ENCODE data around the gene ZDHHC3. TPM values are rescaled to one million over a fixed set of nuclear protein-coding genes. Genes with fewer than 3 reads are reported as not detected.

ZDHHC3 gene
- total and polyA plus RNA-seq, 5 donors from 2014 or later, result 36.8 to 55.8 (median 39.9) TPM

DNA sequence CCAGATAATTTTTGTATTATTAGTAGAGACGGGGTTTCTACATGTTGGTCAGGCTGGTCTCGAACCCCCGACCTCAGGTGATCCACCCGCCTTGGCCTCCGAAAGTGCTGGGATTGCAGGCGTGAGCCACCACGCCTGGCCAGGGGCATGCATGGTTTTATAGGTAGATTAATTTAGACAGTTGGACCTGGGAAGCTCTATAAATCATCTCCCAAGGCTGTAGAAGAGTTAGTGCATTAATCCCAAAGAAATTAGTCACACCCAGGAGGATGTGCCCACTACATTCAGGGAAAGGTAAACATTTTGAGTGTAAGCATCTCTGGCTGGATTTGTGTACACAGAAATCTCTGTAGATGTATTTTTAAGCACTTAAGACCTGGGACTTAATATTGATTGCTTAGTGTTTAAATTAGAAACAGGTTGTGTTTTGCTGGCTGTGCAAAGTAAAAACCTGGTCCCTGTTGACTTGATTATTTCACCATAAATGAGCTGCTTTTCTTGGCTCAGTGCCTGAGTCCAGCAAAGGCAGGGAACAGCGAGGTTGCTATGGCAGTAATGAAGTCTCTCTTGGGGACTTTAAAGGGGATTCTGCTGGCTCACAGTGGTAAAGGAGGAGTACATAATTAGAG, 19.3 kb upstream of the ZDHHC3 start:
- H3K27ac ChIP-seq (ENCODE audit: insufficient read depth, low read length, poor library complexity, severe bottlenecking), result no peak overlapping the region
- H3K9me3 ChIP-seq (ENCODE audit: control insufficient read depth in 2 of 2, low read length in 2 of 2), result no peaks in the 10 kb centered on the region
- no peaks in the 10 kb centered on the region for H3K4me1 ChIP-seq (ENCODE audit: control insufficient read depth, insufficient read depth, low read length, poor library complexity, severe bottlenecking)
- peak overlapping the region in 2 of 3 donors; percentile 74 to 83 for H3K27ac Mint-ChIP-seq
- peaks cover 8 to 38% (median 28%) of the 10 kb centered on the region in 4 donors for H3K4me1 Mint-ChIP-seq
- H3K4me3 ChIP-seq (ENCODE audit: low read depth, low read length), result no peak overlapping the region
- no peaks in the 10 kb centered on the region for H3K27me3 Mint-ChIP-seq
- no peaks in the 10 kb centered on the region for H3K9me3 Mint-ChIP-seq
- no peaks in the 10 kb centered on the region for H3K27me3 ChIP-seq (ENCODE audit: control insufficient read depth, insufficient read depth, low read length)
- H3K36me3 Mint-ChIP-seq, result peaks cover 18% of the 10 kb centered on the region
- no peak for ATAC-seq (ENCODE audit: low read depth in 2 of 2)
- peaks cover 57% of the 10 kb centered on the region for H3K36me3 ChIP-seq (ENCODE audit: control insufficient read depth, insufficient read depth, low read length)
- no peak for DNase-seq
- no peak overlapping the region for H3K4me3 Mint-ChIP-seq

DNA sequence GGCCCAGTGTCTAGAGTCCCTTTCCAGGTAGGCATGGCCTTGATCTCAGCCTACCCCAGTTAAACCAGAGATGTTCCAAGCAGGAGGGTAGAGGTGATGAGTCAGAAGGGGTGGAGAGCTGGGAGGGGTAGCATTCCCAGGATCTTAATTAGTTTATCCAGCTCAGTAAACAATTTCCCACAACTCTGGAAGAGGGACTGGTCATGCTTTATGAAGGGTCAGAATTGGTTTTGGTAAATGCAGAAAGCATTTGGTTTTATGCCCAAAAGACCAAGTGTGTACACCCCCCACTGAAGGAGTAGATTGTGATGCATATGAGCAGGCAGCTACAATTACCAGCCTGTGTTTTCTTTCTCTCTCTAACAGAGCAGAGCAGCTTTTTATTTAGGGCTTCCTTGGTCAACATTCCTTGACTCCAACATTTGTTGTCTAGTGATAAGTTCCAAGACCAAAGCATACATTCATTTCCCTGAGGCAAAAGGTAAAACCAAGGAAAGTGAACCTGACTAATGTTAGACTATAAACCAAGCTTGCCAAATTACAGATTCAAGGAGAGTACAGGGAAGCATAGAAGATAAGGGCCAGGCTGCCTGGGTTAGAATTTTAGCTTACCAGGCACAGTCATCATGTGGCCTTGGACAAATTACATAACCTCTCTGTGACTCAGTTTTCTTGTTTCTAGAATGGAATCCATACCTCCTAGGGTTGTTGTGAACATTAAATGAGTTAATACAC, 17.7 kb upstream of the ZDHHC3 start:
- H3K27ac ChIP-seq (ENCODE audit: insufficient read depth, low read length, poor library complexity, severe bottlenecking), result no peak overlapping the region
- ATAC-seq (ENCODE audit: low read depth in 2 of 2), result no peak

DNA sequence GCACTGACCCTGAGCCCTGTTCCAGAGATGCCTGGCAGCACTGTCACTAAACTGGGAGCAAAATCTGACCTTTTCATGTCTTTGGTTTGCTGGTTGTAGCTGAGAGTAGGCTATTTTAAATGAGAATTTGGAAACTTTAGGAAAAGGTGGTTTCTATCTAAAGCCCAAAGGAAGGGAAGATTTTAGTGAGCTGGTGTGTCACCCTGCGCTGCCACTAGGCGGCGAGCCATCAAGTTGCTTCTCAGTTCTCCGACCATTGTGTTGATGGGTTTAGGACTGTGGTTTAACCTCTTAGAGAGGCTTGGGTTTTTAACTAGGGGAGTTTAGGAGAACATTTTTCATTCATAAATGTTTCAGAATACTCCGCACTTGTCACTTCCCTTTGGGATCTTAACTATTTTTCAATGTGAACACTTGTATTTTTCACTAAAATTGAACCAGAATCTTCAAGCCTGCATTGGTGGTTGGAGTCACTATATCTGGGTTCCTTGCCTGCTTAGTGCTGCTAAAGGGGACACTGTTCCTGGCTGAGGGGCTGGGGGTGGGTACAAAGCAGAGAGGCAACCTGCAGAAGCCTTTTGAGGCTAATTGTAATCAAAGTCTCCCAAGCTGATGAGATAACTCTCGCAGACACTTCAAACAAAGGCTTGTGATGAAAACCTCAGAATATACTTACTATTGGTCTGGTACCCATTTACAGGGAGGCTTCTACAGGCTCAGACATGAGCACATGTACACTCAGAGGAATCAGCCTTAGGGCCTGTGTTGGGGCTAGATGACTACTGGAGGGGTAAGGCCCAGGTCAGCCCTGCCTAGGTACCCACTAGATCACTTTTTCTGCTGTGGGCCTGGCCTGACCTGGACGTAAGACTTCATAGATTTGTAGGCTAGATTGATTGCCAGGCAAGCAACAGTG, 16.8 kb upstream of the ZDHHC3 start:
- Histone ChIP-seq H3K27me3 (ENCODE audit: control insufficient read depth, insufficient read depth, low read length) (no peaks in the 10 kb centered on the region), H3K27ac (ENCODE audit: insufficient read depth, low read length, poor library complexity, severe bottlenecking) (no peak overlapping the region), H3K9me3 (ENCODE audit: control insufficient read depth in 2 of 2, low read length in 2 of 2) (no peaks in the 10 kb centered on the region), H3K4me3 (ENCODE audit: low read depth, low read length) (no peak overlapping the region), H3K36me3 (ENCODE audit: control insufficient read depth, insufficient read depth, low read length) (peaks cover 54% of the 10 kb centered on the region), H3K4me1 (ENCODE audit: control insufficient read depth, insufficient read depth, low read length, poor library complexity, severe bottlenecking) (no peaks in the 10 kb centered on the region)
- H3K27me3 Mint-ChIP-seq, result no peaks in the 10 kb centered on the region
- H3K27ac Mint-ChIP-seq, result peak overlapping the region in 2 of 3 donors; percentile 4 to 56
- H3K36me3 Mint-ChIP-seq, result peaks cover 17% of the 10 kb centered on the region
- DNase-seq, result peak in 1 of 3 donors; percentile 42
- H3K9me3 Mint-ChIP-seq, result no peaks in the 10 kb centered on the region
- no peak for ATAC-seq (ENCODE audit: low read depth in 2 of 2)
- H3K4me1 Mint-ChIP-seq, result peaks cover 15 to 54% (median 34%) of the 10 kb centered on the region in 4 donors
- no peak overlapping the region for H3K4me3 Mint-ChIP-seq

More for the DNA sequence above, 17.7 kb upstream of the ZDHHC3 start:
- Histone ChIP-seq H3K4me1 (ENCODE audit: control insufficient read depth, insufficient read depth, low read length, poor library complexity, severe bottlenecking) (no peaks in the 10 kb centered on the region), H3K4me3 (ENCODE audit: low read depth, low read length) (no peak overlapping the region), H3K27me3 (ENCODE audit: control insufficient read depth, insufficient read depth, low read length) (no peaks in the 10 kb centered on the region), H3K9me3 (ENCODE audit: control insufficient read depth in 2 of 2, low read length in 2 of 2) (no peaks in the 10 kb centered on the region), H3K36me3 (ENCODE audit: control insufficient read depth, insufficient read depth, low read length) (peaks cover 60% of the 10 kb centered on the region)
- Mint-ChIP-seq H3K4me3 (no peak overlapping the region), H3K27me3 (no peaks in the 10 kb centered on the region), H3K9me3 (no peaks in the 10 kb centered on the region), H3K4me1 (peaks cover 8 to 47% (median 28%) of the 10 kb centered on the region in 4 donors), H3K36me3 (peaks cover 17% of the 10 kb centered on the region), H3K27ac (peak overlapping the region; percentile 4 to 54 (median 38))
- no peak for DNase-seq

DNA sequence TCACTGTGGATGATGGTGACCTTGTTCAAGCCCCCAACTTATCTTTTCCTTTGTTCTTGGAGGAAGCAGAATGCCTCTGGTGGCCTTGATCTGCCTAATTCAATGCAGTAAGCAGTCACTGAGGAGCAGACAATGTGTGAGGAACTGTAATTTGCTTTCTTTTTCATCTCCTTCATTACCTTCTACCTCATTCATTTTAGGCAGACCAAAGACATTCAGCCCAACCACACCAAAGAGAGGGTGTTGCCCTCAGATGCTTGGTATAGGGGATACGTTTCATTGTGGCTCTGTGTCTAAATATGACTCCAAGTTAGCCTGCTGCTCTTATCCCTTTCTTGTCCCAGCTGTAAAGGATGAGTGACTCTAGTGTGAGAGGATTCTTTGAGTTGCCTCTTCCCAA, 15.4 kb upstream of the ZDHHC3 start:
- peak overlapping the region in 1 of 3 donors; percentile 2 for H3K27ac Mint-ChIP-seq
- H3K4me1 ChIP-seq (ENCODE audit: control insufficient read depth, insufficient read depth, low read length, poor library complexity, severe bottlenecking), result no peaks in the 10 kb centered on the region
- H3K4me1 Mint-ChIP-seq, result peaks cover 24 to 52% (median 38%) of the 10 kb centered on the region in 4 donors
- H3K4me3 Mint-ChIP-seq, result no peak overlapping the region
- ATAC-seq (ENCODE audit: low read depth in 2 of 2), result no peak
- no peaks in the 10 kb centered on the region for H3K27me3 ChIP-seq (ENCODE audit: control insufficient read depth, insufficient read depth, low read length)
- H3K9me3 Mint-ChIP-seq, result no peaks in the 10 kb centered on the region
- no peak overlapping the region for H3K4me3 ChIP-seq (ENCODE audit: low read depth, low read length)
- H3K27ac ChIP-seq (ENCODE audit: insufficient read depth, low read length, poor library complexity, severe bottlenecking), result no peak overlapping the region
- H3K27me3 Mint-ChIP-seq, result no peaks in the 10 kb centered on the region
- H3K36me3 Mint-ChIP-seq, result peaks cover 17% of the 10 kb centered on the region
- peak in 1 of 3 donors; percentile 50 for DNase-seq
- no peaks in the 10 kb centered on the region for H3K9me3 ChIP-seq (ENCODE audit: control insufficient read depth in 2 of 2, low read length in 2 of 2)
- peaks cover 40% of the 10 kb centered on the region for H3K36me3 ChIP-seq (ENCODE audit: control insufficient read depth, insufficient read depth, low read length)

DNA sequence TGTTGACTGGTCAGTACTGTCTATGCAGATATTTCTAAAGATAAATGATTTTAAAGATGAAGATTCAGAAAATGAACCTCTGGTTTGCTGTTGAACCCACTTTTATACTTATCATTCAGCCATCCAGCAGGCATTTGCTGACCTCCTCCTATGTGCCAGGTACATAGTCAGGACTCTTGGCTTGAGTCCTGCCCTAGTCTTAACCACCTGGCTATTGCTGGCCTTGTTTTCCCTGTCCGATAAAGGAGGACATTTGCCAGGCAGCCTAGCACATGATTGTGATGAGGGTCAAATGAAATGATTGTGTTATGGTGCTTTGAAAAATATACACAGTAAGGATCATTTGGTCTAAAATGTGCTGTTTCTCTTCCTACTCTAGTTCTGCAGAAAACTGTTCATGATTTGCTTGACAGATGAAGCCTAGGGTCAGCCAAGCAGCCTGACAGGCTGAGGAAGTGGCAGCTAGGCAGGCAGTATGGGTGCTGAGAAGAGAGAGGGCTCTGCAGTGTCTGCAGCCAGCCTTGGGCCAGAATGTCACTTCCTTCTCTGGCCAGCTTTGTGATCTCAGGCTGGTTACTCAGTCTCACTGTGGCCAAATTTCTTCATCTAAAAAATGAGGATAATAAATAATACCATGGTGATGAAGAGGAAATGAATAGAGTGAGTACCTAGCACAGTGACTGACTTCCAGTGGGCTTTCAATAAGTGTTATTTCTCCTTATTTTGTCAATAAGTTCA, 13.8 kb upstream of the ZDHHC3 start:
- Mint-ChIP-seq H3K4me1 (peaks cover 24 to 52% (median 41%) of the 10 kb centered on the region in 4 donors), H3K9me3 (no peaks in the 10 kb centered on the region), H3K36me3 (peaks cover 23% of the 10 kb centered on the region), H3K27me3 (no peaks in the 10 kb centered on the region), H3K27ac (peak overlapping the region in 1 of 3 donors; percentile 71), H3K4me3 (no peak overlapping the region)
- no peak for DNase-seq
- Histone ChIP-seq H3K9me3 (ENCODE audit: control insufficient read depth in 2 of 2, low read length in 2 of 2) (no peaks in the 10 kb centered on the region), H3K36me3 (ENCODE audit: control insufficient read depth, insufficient read depth, low read length) (peaks cover 26% of the 10 kb centered on the region), H3K27ac (ENCODE audit: insufficient read depth, low read length, poor library complexity, severe bottlenecking) (no peak overlapping the region), H3K4me3 (ENCODE audit: low read depth, low read length) (no peak overlapping the region), H3K4me1 (ENCODE audit: control insufficient read depth, insufficient read depth, low read length, poor library complexity, severe bottlenecking) (no peaks in the 10 kb centered on the region), H3K27me3 (ENCODE audit: control insufficient read depth, insufficient read depth, low read length) (no peaks in the 10 kb centered on the region)
- no peak for ATAC-seq (ENCODE audit: low read depth in 2 of 2)

DNA sequence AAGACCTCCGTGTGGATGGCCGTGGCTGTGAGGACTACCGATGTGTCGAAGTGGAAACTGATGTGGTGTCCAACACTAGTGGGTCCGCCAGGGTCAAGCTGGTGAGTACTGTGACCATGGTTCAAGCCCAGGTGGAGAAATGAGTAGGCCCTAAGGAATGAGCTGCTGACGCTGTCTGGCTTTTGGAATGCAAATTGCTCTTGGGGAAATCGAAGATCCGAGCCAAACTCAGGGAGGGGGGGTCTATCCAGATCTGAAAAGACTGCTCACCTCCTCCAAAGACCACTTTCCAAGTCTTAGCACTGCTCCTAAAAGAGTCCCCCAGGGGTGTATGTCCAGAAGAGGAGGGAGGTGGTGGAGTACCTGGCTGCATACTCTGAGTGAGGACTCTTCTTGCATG, 13.2 kb upstream of the ZDHHC3 start:
- H3K9me3 ChIP-seq (ENCODE audit: control insufficient read depth in 2 of 2, low read length in 2 of 2), result no peaks in the 10 kb centered on the region
- H3K27me3 Mint-ChIP-seq, result no peaks in the 10 kb centered on the region
- H3K27me3 ChIP-seq (ENCODE audit: control insufficient read depth, insufficient read depth, low read length), result no peaks in the 10 kb centered on the region
- peak overlapping the region in 1 of 3 donors; percentile 71 for H3K27ac Mint-ChIP-seq
- no peaks in the 10 kb centered on the region for H3K4me1 ChIP-seq (ENCODE audit: control insufficient read depth, insufficient read depth, low read length, poor library complexity, severe bottlenecking)
- H3K4me1 Mint-ChIP-seq, result peaks cover 24 to 54% (median 41%) of the 10 kb centered on the region in 4 donors
- H3K27ac ChIP-seq (ENCODE audit: insufficient read depth, low read length, poor library complexity, severe bottlenecking), result no peak overlapping the region
- H3K9me3 Mint-ChIP-seq, result no peaks in the 10 kb centered on the region
- no peak overlapping the region for H3K4me3 Mint-ChIP-seq
- peaks cover 26% of the 10 kb centered on the region for H3K36me3 ChIP-seq (ENCODE audit: control insufficient read depth, insufficient read depth, low read length)
- no peak overlapping the region for H3K4me3 ChIP-seq (ENCODE audit: low read depth, low read length)
- peaks cover 23% of the 10 kb centered on the region for H3K36me3 Mint-ChIP-seq
- no peak for ATAC-seq (ENCODE audit: low read depth in 2 of 2)
- DNase-seq, result no peak

DNA sequence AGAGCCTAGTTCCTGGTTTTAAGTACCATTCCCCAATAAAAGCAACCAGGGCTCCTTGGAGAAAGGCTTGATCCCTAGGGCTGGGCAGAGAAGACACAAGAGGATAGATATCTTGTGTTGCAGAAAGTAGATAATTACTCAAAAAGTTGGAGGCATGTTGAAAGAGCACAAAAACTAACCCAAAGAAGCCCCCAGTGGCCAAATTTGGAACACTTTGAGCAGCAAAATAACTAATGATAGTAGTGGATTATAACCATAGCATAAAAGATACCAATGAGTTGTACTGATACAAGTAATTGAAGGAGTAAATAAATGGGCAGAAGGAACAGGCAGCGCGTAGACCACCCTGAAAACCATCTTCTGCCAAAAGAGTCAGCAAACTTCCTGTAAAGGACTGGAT, 12.1 kb upstream of the ZDHHC3 start:
- peaks cover 16% of the 10 kb centered on the region for H3K36me3 Mint-ChIP-seq
- peak in 1 of 3 donors; percentile 29 for DNase-seq
- peak overlapping the region in 2 of 3 donors; percentile 3 to 20 for H3K27ac Mint-ChIP-seq

More for the DNA sequence above, 12.1 kb upstream of the ZDHHC3 start:
- ATAC-seq (ENCODE audit: low read depth in 2 of 2), result no peak
- Histone ChIP-seq H3K27ac (ENCODE audit: insufficient read depth, low read length, poor library complexity, severe bottlenecking) (no peak overlapping the region), H3K27me3 (ENCODE audit: control insufficient read depth, insufficient read depth, low read length) (no peaks in the 10 kb centered on the region), H3K4me1 (ENCODE audit: control insufficient read depth, insufficient read depth, low read length, poor library complexity, severe bottlenecking) (peaks cover 3% of the 10 kb centered on the region), H3K9me3 (ENCODE audit: control insufficient read depth in 2 of 2, low read length in 2 of 2) (no peaks in the 10 kb centered on the region), H3K36me3 (ENCODE audit: control insufficient read depth, insufficient read depth, low read length) (peaks cover 25% of the 10 kb centered on the region), H3K4me3 (ENCODE audit: low read depth, low read length) (no peak overlapping the region)
- Mint-ChIP-seq H3K4me3 (no peak overlapping the region), H3K9me3 (no peaks in the 10 kb centered on the region), H3K4me1 (peaks cover 32 to 60% (median 47%) of the 10 kb centered on the region in 4 donors), H3K27me3 (no peaks in the 10 kb centered on the region)
